Measurements from ENCODE around the gene PRODH2.

- no peak for TF ChIP-seq TEAD1 (CRISPR knock-in tag; IDR thresholded peaks at IDR 0.05)
- TF ChIP-seq CTCF (IDR thresholded peaks at IDR 0.05) = no peak
- TF ChIP-seq NR3C1 (CRISPR knock-in tag; conservative IDR thresholded peaks at IDR 0.05; ENCODE audit: low read depth) = no peak
- no peak for TF ChIP-seq ATF2 (CRISPR knock-in tag; IDR thresholded peaks at IDR 0.05; ENCODE audit: borderline replicate concordance, low read depth)
- no peak for TF ChIP-seq ESRRA (CRISPR knock-in tag; IDR thresholded peaks at IDR 0.05; ENCODE audit: borderline replicate concordance)
- TF ChIP-seq USF1 (CRISPR knock-in tag; IDR thresholded peaks at IDR 0.05) = no peak
- no peak for TF ChIP-seq KAT7 (CRISPR knock-in tag; IDR thresholded peaks at IDR 0.05; ENCODE audit: borderline replicate concordance)
- TF ChIP-seq ZNF121 (CRISPR knock-in tag; IDR thresholded peaks at IDR 0.05) = no peak
- no peak for TF ChIP-seq E2F4 (CRISPR knock-in tag; IDR thresholded peaks at IDR 0.05; ENCODE audit: borderline replicate concordance, low read depth)
- TF ChIP-seq USF2 (CRISPR knock-in tag; IDR thresholded peaks at IDR 0.05) = no peak
- no peak for TF ChIP-seq E2F5 (CRISPR knock-in tag; IDR thresholded peaks at IDR 0.05)
- TF ChIP-seq IRF2 (CRISPR knock-in tag; IDR thresholded peaks at IDR 0.05; ENCODE audit: borderline replicate concordance, low read depth) = no peak
- no peak for TF ChIP-seq ZNF138 (CRISPR knock-in tag; conservative IDR thresholded peaks at IDR 0.05)
These were observed 622 bp upstream of the PRODH2 start for GRCh38 chr19:35813043-35813890.

Measured in WTC11 (cell line).